GM23338 (cell line): ENCODE results near the gene KCNB1. TPM values are rescaled to one million over a fixed set of nuclear protein-coding genes. Genes with fewer than 3 reads are reported as not detected.

ENCODE experiments used
- ATAC-seq: fragments of 200-7000 bp; cut with Tn5 transposase; 3 replicates; pipeline ENCODE4 v1.9.1; 2020
- DNase-seq: peaks from one replicate; pipeline ENCODE4 v3.0.0-alpha.2; 2015; ENCODE audit warnings: low spot score
- H2AFZ ChIP-seq: fragments of 200-600 bp; sonication (generic); 2 replicates; pipeline ENCODE4 v1.8.0; 2016; ENCODE audit warnings: antibody characterized with exemption, mild to moderate bottlenecking, moderate library complexity
- H3F3A ChIP-seq: fragments of 200-600 bp; sonication (generic); replicated peaks from 2 replicates; pipeline ENCODE4 v1.8.0; 2017; ENCODE audit warnings: antibody characterized with exemption, mixed run types, low read depth
- H3K27ac ChIP-seq: fragments of 200-600 bp; sonication (generic); 2 replicates; pipeline ENCODE4 v1.6.1; 2016; ENCODE audit warnings: low read depth
- H3K27me3 ChIP-seq: fragments of 200-600 bp; sonication (generic); 2 replicates; pipeline ENCODE4 v1.8.0; 2016; ENCODE audit warnings: mild to moderate bottlenecking, mixed run types, moderate library complexity; ENCODE audit not compliant: insufficient read depth
- H3K36me3 ChIP-seq: fragments of 200-600 bp; sonication (generic); 2 replicates; pipeline ENCODE4 v1.8.0; 2016; ENCODE audit warnings: mild to moderate bottlenecking; ENCODE audit not compliant: insufficient read depth
- H3K4me1 ChIP-seq: fragments of 200-600 bp; sonication (generic); 2 replicates; pipeline ENCODE4 v1.8.0; 2016; ENCODE audit warnings: mild to moderate bottlenecking, moderate library complexity; ENCODE audit not compliant: insufficient read depth
- H3K4me2 ChIP-seq: fragments of 200-600 bp; sonication (generic); 2 replicates; pipeline ENCODE4 v1.7.1; 2017; ENCODE audit warnings: mixed run types
- H3K4me3 ChIP-seq: fragments of 200-600 bp; sonication (generic); 2 replicates; pipeline ENCODE4 v1.6.1; 2016; ENCODE audit warnings: mixed run types
- H3K79me2 ChIP-seq: fragments of 200-600 bp; sonication (generic); replicated peaks from 2 replicates; pipeline ENCODE4 v1.8.0; 2017; ENCODE audit warnings: mild to moderate bottlenecking; ENCODE audit not compliant: insufficient read depth
- H3K9me2 ChIP-seq: fragments of 200-600 bp; sonication (generic); 2 replicates; pipeline ENCODE4 v1.8.0; 2017; ENCODE audit not compliant: insufficient read depth
- H4K20me1 ChIP-seq: fragments of 200-600 bp; sonication (generic); replicated peaks from 2 replicates; pipeline ENCODE4 v1.8.0; 2017; ENCODE audit warnings: mild to moderate bottlenecking; ENCODE audit not compliant: insufficient read depth
- H3K27ac Mint-ChIP-seq: 2 replicates; pipeline ENCODE4 v1.8.0; 2020; ENCODE audit warnings: inconsistent platforms, mild to moderate bottlenecking, moderate library complexity, mixed read lengths
- H3K27me3 Mint-ChIP-seq: 3 replicates; pipeline ENCODE4 v1.8.0; 2022; ENCODE audit warnings: low read depth, mild to moderate bottlenecking, moderate library complexity, mixed read lengths, inconsistent platforms; ENCODE audit not compliant: insufficient read depth, poor library complexity
- H3K36me3 Mint-ChIP-seq: 3 replicates; pipeline ENCODE4 v1.8.0; 2021; ENCODE audit warnings: low read depth, mild to moderate bottlenecking, inconsistent platforms, moderate library complexity, mixed read lengths
- H3K4me1 Mint-ChIP-seq: 3 replicates; pipeline ENCODE4 v1.8.0; 2020; ENCODE audit warnings: mild to moderate bottlenecking, inconsistent platforms, mixed read lengths
- H3K4me3 Mint-ChIP-seq: 3 replicates; pipeline ENCODE4 v1.8.0; 2021; ENCODE audit warnings: moderate library complexity, mild to moderate bottlenecking, inconsistent platforms, mixed read lengths
- H3K9me3 Mint-ChIP-seq: 3 replicates; pipeline ENCODE4 v1.8.0; 2020; ENCODE audit warnings: moderate library complexity, mild to moderate bottlenecking, inconsistent platforms, mixed read lengths
- CREB1 ChIP-seq: fragments of 250-450 bp; sonication (Bioruptor Pico); IDR thresholded peaks from 2 replicates; pipeline ENCODE4 v1.5.0; 2020; ENCODE audit warnings: low read depth, mild to moderate bottlenecking, moderate library complexity
- CTCF ChIP-seq, 2 experiments: fragments of 200-600 bp in 1 of 2; sonication (generic) in 1 of 2; conservative IDR thresholded peaks; 2 replicates each; pipeline versions ENCODE4 v1.5.1 to v1.6.1; 2016 to 2017; ENCODE audit warnings: antibody characterized with exemption in 2 of 2, low read depth in 2 of 2, mild to moderate bottlenecking in 2 of 2, moderate library complexity in 1 of 2
- ETS1 ChIP-seq: IDR thresholded peaks from 2 replicates; pipeline ENCODE4 v1.6.1; 2016; ENCODE audit warnings: antibody characterized with exemption
- EZH2 ChIP-seq: fragments of 200-600 bp; sonication (generic); IDR thresholded peaks from one replicate; pipeline ENCODE4 v1.8.0; 2017; ENCODE audit warnings: antibody characterized with exemption, mild to moderate bottlenecking, low read depth; ENCODE audit not compliant: unreplicated experiment
- EZH2phosphoT487 ChIP-seq: fragments of 200-600 bp; sonication (generic); IDR thresholded peaks from one replicate; pipeline ENCODE4 v1.8.1; 2018; ENCODE audit warnings: antibody characterized with exemption; ENCODE audit not compliant: unreplicated experiment
- JUNB ChIP-seq: IDR thresholded peaks from one replicate; pipeline ENCODE4 v1.6.1; 2016; ENCODE audit warnings: antibody characterized with exemption; ENCODE audit not compliant: unreplicated experiment
- POLR2AphosphoS5 ChIP-seq: IDR thresholded peaks from 2 replicates; pipeline ENCODE4 v1.6.1; 2016; ENCODE audit warnings: antibody characterized with exemption, low read depth
- REST ChIP-seq: IDR thresholded peaks from one replicate; pipeline ENCODE4 v1.6.1; 2018; ENCODE audit warnings: antibody characterized with exemption; ENCODE audit not compliant: unreplicated experiment
- STAT1 ChIP-seq: IDR thresholded peaks from one replicate; pipeline ENCODE4 v1.6.1; 2016; ENCODE audit warnings: antibody characterized with exemption; ENCODE audit not compliant: unreplicated experiment
- ZNF114 ChIP-seq: fragments of 250-450 bp; sonication (Bioruptor Pico); IDR thresholded peaks from 2 replicates; pipeline ENCODE4 v1.5.0; 2020; ENCODE audit warnings: mild to moderate bottlenecking, moderate library complexity
- ZNF331 ChIP-seq: fragments of 250-450 bp; sonication (Bioruptor Pico); IDR thresholded peaks from 2 replicates; pipeline ENCODE4 v1.5.0; 2020; ENCODE audit warnings: low read depth, mild to moderate bottlenecking, moderate library complexity
- ZNF462 ChIP-seq: fragments of 250-450 bp; sonication (Bioruptor Pico); IDR thresholded peaks from 2 replicates; pipeline ENCODE4 v1.5.0; 2020; ENCODE audit warnings: mild to moderate bottlenecking, moderate library complexity
- polyA plus RNA-seq: library from polyadenylated mRNA; unstranded; fragments of >200 nt; fragmentation: Nextera tagmentation; extraction: Ambion mirVana; gene quantifications from 2 replicates; pipeline ENCODE4 v1.2.1, GENCODE V29; 2016
- total RNA-seq: library from RNA; depleted of rRNA; stranded (reverse); fragments of >200 nt; shearing (Covaris generic); gene quantifications from 2 replicates; pipeline ENCODE4 v1.2.3, GENCODE V29; 2014

KCNB1 gene
- total and polyA plus RNA-seq, 2 experiments from 2014 or later, result 0.28 to 0.29 TPM

- TF ChIP-seq ZNF462, result no peak
- no peak for TF ChIP-seq POLR2AphosphoS5
- no peak for TF ChIP-seq ZNF331
- TF ChIP-seq EZH2phosphoT487, result no peak
- TF ChIP-seq STAT1, result no peak
- TF ChIP-seq JUNB, result no peak
- TF ChIP-seq CTCF (conservative IDR thresholded peaks at IDR 0.05; ENCODE audit: low read depth in 2 of 2), result no peak
- no peak for TF ChIP-seq EZH2
Measured at GRCh38 chr20:49338061-49338460, 144.4 kb downstream of the KCNB1 start (continued).

GRCh38 chr20:49337357-49337756 is 145.1 kb downstream of the KCNB1 start:
- H3K9me3 Mint-ChIP-seq, result no peaks in the 10 kb centered on the region
- H3K4me3 Mint-ChIP-seq, result no peak overlapping the region
- Histone ChIP-seq H3K4me3 (no peak overlapping the region), H3K4me1 (no peaks in the 10 kb centered on the region), H2AFZ (no peak overlapping the region), H3K27me3 (no peaks in the 10 kb centered on the region), H3F3A (no peaks in the 10 kb centered on the region), H3K79me2 (no peaks in the 10 kb centered on the region), H4K20me1 (no peaks in the 10 kb centered on the region; the same call in 1 of the 2 replicates), H3K27ac (no peak overlapping the region), H3K9me2 (no peaks in the 10 kb centered on the region), H3K4me2 (no peak overlapping the region), H3K36me3 (no peaks in the 10 kb centered on the region)
- H3K27me3 Mint-ChIP-seq, result peaks cover 7% of the 10 kb centered on the region
- H3K27ac Mint-ChIP-seq, result no peak overlapping the region
- ATAC-seq (no peak), DNase-seq (no peak)
- TF ChIP-seq REST, result no peak
- TF ChIP-seq EZH2phosphoT487, result no peak
- TF ChIP-seq ZNF331, result no peak
- no peak for TF ChIP-seq ETS1
- no peak for TF ChIP-seq ZNF114 (CRISPR knock-in tag)
- TF ChIP-seq CREB1, result no peak
- no peaks in the 10 kb centered on the region for H3K4me1 Mint-ChIP-seq
- H3K36me3 Mint-ChIP-seq, result no peaks in the 10 kb centered on the region; the same call in 2 of the 3 replicates
